ENCODE measurements around the gene FEM1A. TPM values are rescaled to one million over a fixed set of nuclear protein-coding genes. Genes with fewer than 3 reads are reported as not detected.
"Not testable (repeated sequence)": the region's sequence is repeated elsewhere in the genome, so short reads cannot be mapped to it uniquely, and the experiment has no call there.

Gene FEM1A
- total RNA-seq, 1 experiment from 2014 or later: 7.0 TPM

DNA sequence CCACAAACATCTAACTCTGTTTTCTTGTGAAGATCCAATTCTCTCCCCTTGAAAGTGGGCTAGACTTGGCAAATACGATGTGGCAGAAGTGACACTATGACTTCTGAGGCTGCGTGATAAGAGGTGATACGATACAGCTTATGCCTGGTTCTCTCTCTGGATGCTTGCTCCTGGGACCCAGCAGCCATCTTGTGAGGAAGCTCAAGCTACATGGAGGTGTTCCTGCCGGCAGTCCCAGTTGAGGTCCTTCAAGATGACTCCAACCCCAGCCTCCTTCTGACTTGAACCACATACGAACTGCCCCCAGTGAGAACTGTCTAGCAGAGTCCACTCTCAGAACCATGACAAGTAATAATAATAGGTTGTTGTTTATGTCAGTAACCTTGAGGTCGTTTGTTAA is 10.7 kb upstream of the FEM1A start:
- no peaks in the 10 kb centered on the region for H3F3A ChIP-seq (ENCODE audit: insufficient read depth, low read depth)
- H3K27me3 ChIP-seq (ENCODE audit: insufficient read depth, low read depth): peaks cover 50% of the 10 kb centered on the region
- H3K27ac ChIP-seq: no peak overlapping the region
- CTCF ChIA-PET: no interaction called here
- no peak for DNase-seq
- no peaks in the 10 kb centered on the region for H3K9me3 ChIP-seq (ENCODE audit: insufficient read depth, low read depth)
- H4K20me1 ChIP-seq (ENCODE audit: insufficient read depth): no peaks in the 10 kb centered on the region
- POLR2A ChIA-PET (ENCODE audit: unreplicated experiment): no interaction called here
- TF ChIP-seq EZH2 (IDR thresholded peaks at IDR 0.05; ENCODE audit: low read depth): no peak
- TF ChIP-seq, protein P1, sequence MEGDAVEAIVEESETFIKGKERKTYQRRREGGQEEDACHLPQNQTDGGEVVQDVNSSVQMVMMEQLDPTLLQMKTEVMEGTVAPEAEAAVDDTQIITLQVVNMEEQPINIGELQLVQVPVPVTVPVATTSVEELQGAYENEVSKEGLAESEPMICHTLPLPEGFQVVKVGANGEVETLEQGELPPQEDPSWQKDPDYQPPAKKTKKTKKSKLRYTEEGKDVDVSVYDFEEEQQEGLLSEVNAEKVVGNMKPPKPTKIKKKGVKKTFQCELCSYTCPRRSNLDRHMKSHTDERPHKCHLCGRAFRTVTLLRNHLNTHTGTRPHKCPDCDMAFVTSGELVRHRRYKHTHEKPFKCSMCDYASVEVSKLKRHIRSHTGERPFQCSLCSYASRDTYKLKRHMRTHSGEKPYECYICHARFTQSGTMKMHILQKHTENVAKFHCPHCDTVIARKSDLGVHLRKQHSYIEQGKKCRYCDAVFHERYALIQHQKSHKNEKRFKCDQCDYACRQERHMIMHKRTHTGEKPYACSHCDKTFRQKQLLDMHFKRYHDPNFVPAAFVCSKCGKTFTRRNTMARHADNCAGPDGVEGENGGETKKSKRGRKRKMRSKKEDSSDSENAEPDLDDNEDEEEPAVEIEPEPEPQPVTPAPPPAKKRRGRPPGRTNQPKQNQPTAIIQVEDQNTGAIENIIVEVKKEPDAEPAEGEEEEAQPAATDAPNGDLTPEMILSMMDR (conservative IDR thresholded peaks at IDR 0.05): no peak
- no TSS peak for BruUV-seq (replicated peaks)
- H2AFZ ChIP-seq: no peak overlapping the region
- H3K4me3 ChIP-seq: no peak overlapping the region
- no peaks in the 10 kb centered on the region for H3K79me2 ChIP-seq (ENCODE audit: low read depth)
- intact Hi-C loops (cut with micrococcal nuclease; ENCODE audit: unreplicated experiment): no loop called here
- H3K4me1 ChIP-seq (replicated peaks; ENCODE audit: insufficient read depth): no peaks in the 10 kb centered on the region
- no peaks in the 10 kb centered on the region for H3K36me3 ChIP-seq (ENCODE audit: low read depth)
- H3K4me2 ChIP-seq: no peak overlapping the region
- H3K9me2 ChIP-seq (ENCODE audit: insufficient read depth): no peaks in the 10 kb centered on the region

DNA sequence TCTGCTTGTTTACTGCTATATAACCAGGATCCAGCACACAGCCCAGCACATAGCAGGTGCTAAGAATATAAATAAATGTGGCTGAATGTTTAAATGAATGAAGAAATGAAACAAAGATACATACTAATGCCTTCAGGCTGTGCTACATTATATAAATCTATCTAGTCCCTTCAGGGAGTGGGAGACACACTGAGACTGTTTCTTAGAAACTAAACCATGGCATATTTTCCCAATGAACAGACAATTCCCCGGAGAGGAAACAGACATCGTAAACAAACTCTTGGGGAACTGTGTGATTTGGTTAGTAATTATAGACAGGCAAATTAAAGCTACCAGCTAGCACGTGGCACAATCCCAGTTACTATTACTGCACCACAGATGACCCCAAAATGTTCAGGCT is 9.7 kb upstream of the FEM1A start:
- no peaks in the 10 kb centered on the region for H3K4me1 ChIP-seq (replicated peaks; ENCODE audit: insufficient read depth)
- H3K27me3 ChIP-seq (ENCODE audit: insufficient read depth, low read depth): peaks cover 41% of the 10 kb centered on the region
- no peak overlapping the region for H2AFZ ChIP-seq
- H3K4me3 ChIP-seq: no peak overlapping the region
- no TSS peak for BruUV-seq (replicated peaks)
- no peaks in the 10 kb centered on the region for H3F3A ChIP-seq (ENCODE audit: insufficient read depth, low read depth)
- ChIA-PET POLR2A (ENCODE audit: unreplicated experiment) (no interaction called here), CTCF (no interaction called here)
- no peaks in the 10 kb centered on the region for H3K9me2 ChIP-seq (ENCODE audit: insufficient read depth)
- no peaks in the 10 kb centered on the region for H3K9me3 ChIP-seq (ENCODE audit: insufficient read depth, low read depth)
- no peak overlapping the region for H3K4me2 ChIP-seq
- no peaks in the 10 kb centered on the region for H3K36me3 ChIP-seq (ENCODE audit: low read depth)
- no peaks in the 10 kb centered on the region for H4K20me1 ChIP-seq (ENCODE audit: insufficient read depth)
- no peak overlapping the region for H3K27ac ChIP-seq
- intact Hi-C loops (cut with micrococcal nuclease; ENCODE audit: unreplicated experiment): no loop called here
- H3K79me2 ChIP-seq (ENCODE audit: low read depth): no peaks in the 10 kb centered on the region
- no peak for TF ChIP-seq EZH2 (IDR thresholded peaks at IDR 0.05; ENCODE audit: low read depth)
- TF ChIP-seq, protein P1 (conservative IDR thresholded peaks at IDR 0.05): no peak
- no peak for DNase-seq

DNA sequence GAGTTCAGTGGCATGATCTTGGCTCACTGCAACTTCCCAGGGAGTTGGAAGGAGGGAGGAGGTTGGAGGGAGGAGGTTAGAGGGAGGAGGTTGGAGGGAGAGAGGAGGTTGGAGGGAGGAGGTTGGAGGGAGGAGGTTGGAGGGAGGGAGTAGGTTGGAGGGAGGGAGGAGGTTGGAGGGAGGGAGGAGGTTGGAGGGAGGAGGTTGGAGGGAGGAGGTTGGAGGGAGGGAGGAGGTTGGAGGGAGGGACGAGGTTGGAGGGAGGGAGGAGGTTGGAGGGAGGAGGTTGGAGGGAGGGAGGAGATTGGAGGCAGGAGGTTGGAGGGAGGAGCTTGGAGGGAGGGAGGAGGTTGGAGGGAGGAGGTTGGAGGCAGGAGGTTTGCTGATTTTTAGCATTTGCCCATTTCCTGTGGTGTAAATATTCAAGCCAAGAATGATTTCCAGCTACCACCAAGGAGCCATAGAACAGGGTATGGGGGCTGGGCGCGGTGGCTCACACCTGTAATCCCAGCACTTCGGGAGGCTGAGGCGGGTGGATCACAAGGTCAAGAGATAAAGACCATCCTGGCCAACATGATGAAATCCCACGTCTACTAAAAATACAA is 5.0 kb upstream of the FEM1A start:
- CTCF ChIA-PET; POLR2A ChIA-PET (ENCODE audit: unreplicated experiment); DNase-seq; H3K9me2 ChIP-seq (ENCODE audit: insufficient read depth); H3K36me3 ChIP-seq (ENCODE audit: low read depth); H3K4me2 ChIP-seq; H4K20me1 ChIP-seq (ENCODE audit: insufficient read depth); intact Hi-C loops (cut with micrococcal nuclease; ENCODE audit: unreplicated experiment); H2AFZ ChIP-seq; H3K79me2 ChIP-seq (ENCODE audit: low read depth); H3K27ac ChIP-seq; H3K4me3 ChIP-seq; H3F3A ChIP-seq (ENCODE audit: insufficient read depth, low read depth); H3K4me1 ChIP-seq (replicated peaks; ENCODE audit: insufficient read depth); H3K9me3 ChIP-seq (ENCODE audit: insufficient read depth, low read depth); BruUV-seq (replicated peaks): not testable (repeated sequence)
- H3K27me3 ChIP-seq (ENCODE audit: insufficient read depth, low read depth): peaks cover 10% of the 10 kb centered on the region; the same call in 1 of the 2 replicates

DNA sequence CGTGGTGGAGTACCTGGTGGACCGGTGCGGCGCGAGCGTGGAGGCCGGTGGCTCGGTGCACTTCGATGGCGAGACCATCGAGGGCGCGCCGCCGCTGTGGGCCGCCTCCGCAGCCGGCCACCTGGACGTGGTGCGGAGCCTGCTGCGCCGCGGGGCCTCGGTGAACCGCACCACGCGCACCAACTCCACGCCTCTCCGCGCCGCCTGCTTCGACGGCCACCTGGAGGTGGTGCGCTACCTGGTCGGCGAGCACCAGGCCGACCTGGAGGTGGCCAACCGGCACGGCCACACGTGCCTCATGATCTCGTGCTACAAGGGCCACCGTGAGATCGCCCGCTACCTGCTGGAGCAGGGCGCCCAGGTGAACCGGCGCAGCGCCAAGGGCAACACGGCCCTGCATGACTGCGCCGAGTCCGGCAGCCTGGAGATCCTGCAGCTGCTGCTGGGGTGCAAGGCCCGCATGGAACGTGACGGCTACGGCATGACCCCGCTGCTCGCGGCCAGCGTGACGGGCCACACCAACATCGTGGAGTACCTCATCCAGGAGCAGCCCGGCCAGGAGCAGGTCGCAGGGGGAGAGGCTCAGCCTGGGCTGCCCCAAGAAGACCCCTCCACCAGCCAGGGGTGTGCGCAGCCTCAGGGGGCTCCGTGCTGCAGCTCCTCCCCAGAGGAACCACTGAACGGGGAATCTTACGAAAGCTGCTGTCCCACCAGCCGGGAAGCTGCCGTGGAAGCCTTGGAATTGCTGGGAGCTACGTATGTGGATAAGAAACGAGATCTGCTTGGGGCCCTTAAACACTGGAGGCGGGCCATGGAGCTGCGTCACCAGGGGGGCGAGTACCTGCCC is 708 bp downstream of the FEM1A start:
- Histone ChIP-seq H2AFZ (peak overlapping the region; percentile 68; the same call in 1 of the 2 replicates), H3K79me2 (ENCODE audit: low read depth) (peaks cover 47% of the 10 kb centered on the region), H3K27ac (peak overlapping the region; percentile 58), H3K4me2 (peak overlapping the region; percentile 82), H3K4me3 (peak overlapping the region; percentile 73)
- intact Hi-C loops (cut with micrococcal nuclease; ENCODE audit: unreplicated experiment); H3K36me3 ChIP-seq (ENCODE audit: low read depth); POLR2A ChIA-PET (ENCODE audit: unreplicated experiment); H3K9me2 ChIP-seq (ENCODE audit: insufficient read depth); H4K20me1 ChIP-seq (ENCODE audit: insufficient read depth); H3K9me3 ChIP-seq (ENCODE audit: insufficient read depth, low read depth); H3F3A ChIP-seq (ENCODE audit: insufficient read depth, low read depth); DNase-seq; H3K27me3 ChIP-seq (ENCODE audit: insufficient read depth, low read depth); BruUV-seq (replicated peaks); H3K4me1 ChIP-seq (replicated peaks; ENCODE audit: insufficient read depth): not testable (repeated sequence)
- CTCF ChIA-PET: interaction anchor here (0.8 kb wide), 1 partner anchor 237 kb away, joined by 16 read pairs; no protein-coding TSS in a partner anchor

DNA sequence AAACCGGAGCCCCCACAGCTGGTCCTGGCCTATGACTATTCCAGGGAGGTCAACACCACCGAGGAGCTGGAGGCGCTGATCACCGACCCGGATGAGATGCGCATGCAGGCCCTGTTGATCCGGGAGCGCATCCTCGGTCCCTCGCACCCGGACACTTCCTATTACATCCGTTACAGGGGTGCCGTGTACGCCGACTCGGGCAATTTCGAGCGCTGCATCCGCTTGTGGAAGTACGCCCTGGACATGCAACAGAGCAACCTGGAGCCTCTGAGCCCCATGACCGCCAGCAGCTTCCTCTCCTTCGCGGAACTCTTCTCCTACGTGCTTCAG is 1.3 kb downstream of the FEM1A start:
- H3F3A ChIP-seq (ENCODE audit: insufficient read depth, low read depth); H2AFZ ChIP-seq; BruUV-seq (replicated peaks); POLR2A ChIA-PET (ENCODE audit: unreplicated experiment); H3K36me3 ChIP-seq (ENCODE audit: low read depth); H3K9me2 ChIP-seq (ENCODE audit: insufficient read depth); H3K27ac ChIP-seq; DNase-seq; H4K20me1 ChIP-seq (ENCODE audit: insufficient read depth); H3K9me3 ChIP-seq (ENCODE audit: insufficient read depth, low read depth); H3K27me3 ChIP-seq (ENCODE audit: insufficient read depth, low read depth); intact Hi-C loops (cut with micrococcal nuclease; ENCODE audit: unreplicated experiment); H3K4me1 ChIP-seq (replicated peaks; ENCODE audit: insufficient read depth); CTCF ChIA-PET: not testable (repeated sequence)
- peak overlapping the region; percentile 73; the same call in 1 of the 2 replicates for H3K4me3 ChIP-seq
- H3K79me2 ChIP-seq (ENCODE audit: low read depth): peaks cover 47% of the 10 kb centered on the region
- H3K4me2 ChIP-seq: peak overlapping the region; percentile 82

DNA sequence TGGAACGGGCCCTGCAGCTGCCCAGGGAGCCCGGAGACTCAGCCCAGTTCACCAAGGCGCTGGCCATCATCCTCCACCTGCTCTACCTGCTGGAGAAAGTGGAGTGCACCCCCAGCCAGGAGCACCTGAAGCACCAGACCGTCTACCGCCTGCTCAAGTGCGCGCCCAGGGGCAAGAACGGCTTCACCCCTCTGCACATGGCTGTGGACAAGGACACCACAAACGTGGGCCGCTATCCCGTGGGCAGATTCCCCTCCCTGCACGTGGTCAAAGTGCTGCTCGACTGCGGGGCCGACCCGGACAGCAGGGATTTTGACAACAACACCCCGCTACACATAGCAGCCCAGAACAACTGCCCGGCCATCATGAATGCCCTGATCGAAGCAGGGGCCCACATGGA is 1.7 kb downstream of the FEM1A start:
- H4K20me1 ChIP-seq (ENCODE audit: insufficient read depth); H3K9me2 ChIP-seq (ENCODE audit: insufficient read depth); H2AFZ ChIP-seq; DNase-seq; H3K9me3 ChIP-seq (ENCODE audit: insufficient read depth, low read depth); H3F3A ChIP-seq (ENCODE audit: insufficient read depth, low read depth); BruUV-seq (replicated peaks); H3K4me1 ChIP-seq (replicated peaks; ENCODE audit: insufficient read depth); POLR2A ChIA-PET (ENCODE audit: unreplicated experiment); intact Hi-C loops (cut with micrococcal nuclease; ENCODE audit: unreplicated experiment); H3K27me3 ChIP-seq (ENCODE audit: insufficient read depth, low read depth); CTCF ChIA-PET; H3K4me3 ChIP-seq; H3K27ac ChIP-seq; H3K36me3 ChIP-seq (ENCODE audit: low read depth): not testable (repeated sequence)
- Histone ChIP-seq H3K4me2 (peak overlapping the region; percentile 82; the same call in 1 of the 2 replicates), H3K79me2 (ENCODE audit: low read depth) (peaks cover 47% of the 10 kb centered on the region)

Measured in PC-9 (cell line).